Measurements from ENCODE around the gene DCUN1D4.

Gene DCUN1D4

DNA sequence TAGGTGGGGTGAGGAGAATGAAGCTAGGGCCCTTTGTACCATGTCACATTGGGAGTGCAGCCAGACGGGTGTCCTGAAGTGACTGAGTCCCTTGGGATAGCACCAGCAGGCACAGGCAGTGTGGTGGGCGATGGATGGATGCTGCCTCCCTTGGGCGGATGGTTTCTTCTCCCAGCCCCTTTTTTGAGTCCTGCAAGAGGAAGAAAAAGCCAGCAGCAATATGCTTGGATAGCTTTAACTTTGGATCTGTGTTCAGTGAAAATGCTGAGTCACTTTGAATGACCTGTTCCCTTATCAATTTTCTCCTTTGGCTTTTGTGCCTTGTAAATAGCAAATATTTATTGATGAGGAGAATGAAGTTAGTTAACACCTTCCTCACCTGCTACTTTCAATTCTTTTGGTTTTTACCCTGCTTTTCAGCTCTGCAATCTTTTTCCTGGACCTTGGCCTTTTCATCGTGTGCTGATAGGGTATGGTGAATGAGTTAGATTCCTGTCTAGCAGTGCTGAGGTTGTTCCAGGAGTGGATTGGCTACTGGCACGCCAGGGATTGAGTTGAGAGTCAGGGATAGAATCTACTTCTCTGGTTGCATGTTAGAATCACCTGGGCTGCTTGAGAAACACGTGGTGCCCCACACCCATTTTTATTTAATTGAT lies 10.2 kb downstream of the DCUN1D4 start:
- no peak for TF ChIP-seq TOX (CRISPR knock-in tag; IDR thresholded peaks at IDR 0.05; ENCODE audit: borderline replicate concordance)
- TF ChIP-seq BACH2 (CRISPR knock-in tag; IDR thresholded peaks at IDR 0.05; ENCODE audit: borderline replicate concordance): no peak
- no peak for TF ChIP-seq TSHZ2 (CRISPR knock-in tag; IDR thresholded peaks at IDR 0.05)
- TF ChIP-seq TCF4 (CRISPR knock-in tag; IDR thresholded peaks at IDR 0.05; ENCODE audit: borderline replicate concordance): no peak
- TF ChIP-seq ZNF565 (CRISPR knock-in tag; conservative IDR thresholded peaks at IDR 0.05; ENCODE audit: low read depth): no peak
- TF ChIP-seq PATZ1 (CRISPR knock-in tag; IDR thresholded peaks at IDR 0.05; ENCODE audit: borderline replicate concordance): no peak
- TF ChIP-seq OSR1 (CRISPR knock-in tag; IDR thresholded peaks at IDR 0.05): no peak
- TF ChIP-seq ESRRG (CRISPR knock-in tag; IDR thresholded peaks at IDR 0.05): no peak
- no peak for TF ChIP-seq SNAI2 (CRISPR knock-in tag; IDR thresholded peaks at IDR 0.05)
- no peak for TF ChIP-seq ZNF8 (CRISPR knock-in tag; IDR thresholded peaks at IDR 0.05)
- TF ChIP-seq GLIS3 (CRISPR knock-in tag; IDR thresholded peaks at IDR 0.05): no peak
- ATAC-seq: no peak; the same call in 2 of the 3 replicates

GRCh38 chr4:51855270-51855669 lies 12.3 kb downstream of the DCUN1D4 start:
- no peak for ATAC-seq
- TF ChIP-seq ESRRG (CRISPR knock-in tag; IDR thresholded peaks at IDR 0.05) (no peak), RARB (CRISPR knock-in tag; IDR thresholded peaks at IDR 0.05) (no peak)

- TF ChIP-seq SNAI2 (CRISPR knock-in tag; IDR thresholded peaks at IDR 0.05): no peak
- no peak for TF ChIP-seq PATZ1 (CRISPR knock-in tag; IDR thresholded peaks at IDR 0.05; ENCODE audit: borderline replicate concordance)
- no peak for TF ChIP-seq ZNF8 (CRISPR knock-in tag; IDR thresholded peaks at IDR 0.05)
- TF ChIP-seq CSDC2 (CRISPR knock-in tag; IDR thresholded peaks at IDR 0.05): no peak
- no peak for TF ChIP-seq TCF4 (CRISPR knock-in tag; IDR thresholded peaks at IDR 0.05; ENCODE audit: borderline replicate concordance)
- TF ChIP-seq POU6F1 (CRISPR knock-in tag; IDR thresholded peaks at IDR 0.05; ENCODE audit: borderline replicate concordance, low read depth): no peak
- no peak for TF ChIP-seq ZFP30 (CRISPR knock-in tag; IDR thresholded peaks at IDR 0.05)
- TF ChIP-seq RARB (CRISPR knock-in tag; IDR thresholded peaks at IDR 0.05): no peak
- no peak for TF ChIP-seq ZNF70 (CRISPR knock-in tag; IDR thresholded peaks at IDR 0.05)
- TF ChIP-seq ESRRG (CRISPR knock-in tag; IDR thresholded peaks at IDR 0.05): no peak
- no peak for TF ChIP-seq TSHZ2 (CRISPR knock-in tag; IDR thresholded peaks at IDR 0.05)
- TF ChIP-seq CSRNP3 (CRISPR knock-in tag; IDR thresholded peaks at IDR 0.05): no peak
- no peak for ATAC-seq
Observed at GRCh38 chr4:51855751-51856150, 12.8 kb downstream of the DCUN1D4 start.
